Body of pancreas (tissue), 4 donors: ENCODE results near the gene KREMEN2. TPM values are rescaled to one million over a fixed set of nuclear protein-coding genes. Genes with fewer than 3 reads are reported as not detected.

Source experiments
- ATAC-seq: fragments of 150-250 bp; one replicate; pipeline ENCODE4 v1.9.1; 2016
- DNase-seq, 4 donors: peaks; one replicate each; pipeline ENCODE4 v3.0.0-alpha.2; 2019
- H3K27ac ChIP-seq, 4 donors: fragments of 200-600 bp; sonication (generic); 1 replicate in 3 of 4; 2 replicates in 1 of 4; pipeline versions ENCODE4 v1.5.1 to v1.6.1; 2016 to 2019; ENCODE audit warnings: mild to moderate bottlenecking in 1 of 4, mixed read lengths in 1 of 4, moderate library complexity in 1 of 4
- H3K27me3 ChIP-seq, 2 donors: fragments of 200-600 bp; sonication (generic); one replicate each; pipeline ENCODE4 v1.6.0; 2016; ENCODE audit warnings: mild to moderate bottlenecking in 1 of 2
- H3K36me3 ChIP-seq, 2 donors: fragments of 200-600 bp; sonication (generic); replicated peaks in 1 of 2; 2 replicates each; pipeline ENCODE4 v1.5.1; 2016; ENCODE audit warnings: low read depth in 2 of 2; ENCODE audit not compliant: insufficient read depth in 1 of 2
- H3K4me1 ChIP-seq: fragments of 200-600 bp; sonication (generic); one replicate; pipeline ENCODE4 v1.6.0; 2016
- H3K4me3 ChIP-seq, 2 donors: fragments of 200-600 bp; sonication (generic); 1 replicate in 1 of 2; 2 replicates in 1 of 2; pipeline ENCODE4 v1.5.1; 2016 to 2019
- H3K9me3 ChIP-seq, 3 donors: fragments of 200-600 bp; sonication (generic); 1 replicate in 2 of 3; 2 replicates in 1 of 3; pipeline ENCODE4 v1.5.1; 2016
- POLR2A ChIP-seq, 3 donors: fragments of 450-650 bp; IDR thresholded peaks; one replicate each; pipeline ENCODE4 v1.6.1; 2016; ENCODE audit warnings: antibody characterized with exemption in 3 of 3, mild to moderate bottlenecking in 2 of 3
- WGBS, 2 donors: methylation state at CpG; one replicate each; pipeline ENCODE4 v1.1.5; 2017; 5-methylcytosine and 5-hydroxymethylcytosine counted together
- intact Hi-C: fragments of 100-400 bp; cut with DNase I; formaldehyde crosslinking; loops from one replicate; pipeline ENCODE4 v1.15.1; 2023
- total RNA-seq, 2 donors: library from RNA; depleted of rRNA; stranded (reverse); fragments of >200 nt; gene quantifications; one replicate each; pipeline ENCODE4 v1.1.0, GENCODE V29; 2016
- TF ChIP-seq, protein P1 (sequence below), 7 experiments: fragments of 450-650 bp in 4 of 7; fragments of 200-600 bp in 3 of 7; sonication (generic) in 3 of 7; IDR thresholded peaks; one replicate each; pipeline ENCODE4 v1.5.1; 2016 to 2019; ENCODE audit warnings: antibody characterized with exemption in 7 of 7

KREMEN2 gene
- total RNA-seq, 2 donors from 2014 or later, result 6.3 TPM; not detected in 1

DNA sequence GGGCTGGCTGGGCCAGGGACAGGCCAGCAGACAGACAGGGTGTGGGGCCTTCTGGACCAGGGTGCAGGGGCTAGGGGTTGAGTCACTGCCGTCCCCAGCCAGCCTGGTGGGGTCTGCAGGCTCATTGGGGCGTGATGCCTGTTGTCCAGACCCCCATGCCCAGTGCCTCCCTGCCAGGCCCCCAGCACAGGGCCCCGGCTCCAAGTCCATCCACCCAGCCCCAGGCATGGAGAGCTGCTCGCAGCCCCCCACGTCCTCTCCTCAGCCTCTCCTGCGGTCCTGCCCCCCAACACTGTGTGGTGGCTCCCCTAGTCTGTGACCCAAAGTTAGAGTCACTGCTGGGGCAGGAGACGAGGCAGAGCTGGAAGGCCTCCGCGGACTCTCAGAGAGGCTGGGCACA lies 23.2 kb downstream of the KREMEN2 start:
- Histone ChIP-seq H3K27me3 (no peaks in the 10 kb centered on the region), H3K4me1 (peaks cover 32% of the 10 kb centered on the region), H3K36me3 (no peaks in the 10 kb centered on the region), H3K9me3 (no peaks in the 10 kb centered on the region), H3K27ac (no peak overlapping the region), H3K4me3 (no peak overlapping the region)
- intact Hi-C loops, result no loop called here
- TF ChIP-seq POLR2A (IDR thresholded peaks at IDR 0.05), result no peak
- TF ChIP-seq, protein P1, sequence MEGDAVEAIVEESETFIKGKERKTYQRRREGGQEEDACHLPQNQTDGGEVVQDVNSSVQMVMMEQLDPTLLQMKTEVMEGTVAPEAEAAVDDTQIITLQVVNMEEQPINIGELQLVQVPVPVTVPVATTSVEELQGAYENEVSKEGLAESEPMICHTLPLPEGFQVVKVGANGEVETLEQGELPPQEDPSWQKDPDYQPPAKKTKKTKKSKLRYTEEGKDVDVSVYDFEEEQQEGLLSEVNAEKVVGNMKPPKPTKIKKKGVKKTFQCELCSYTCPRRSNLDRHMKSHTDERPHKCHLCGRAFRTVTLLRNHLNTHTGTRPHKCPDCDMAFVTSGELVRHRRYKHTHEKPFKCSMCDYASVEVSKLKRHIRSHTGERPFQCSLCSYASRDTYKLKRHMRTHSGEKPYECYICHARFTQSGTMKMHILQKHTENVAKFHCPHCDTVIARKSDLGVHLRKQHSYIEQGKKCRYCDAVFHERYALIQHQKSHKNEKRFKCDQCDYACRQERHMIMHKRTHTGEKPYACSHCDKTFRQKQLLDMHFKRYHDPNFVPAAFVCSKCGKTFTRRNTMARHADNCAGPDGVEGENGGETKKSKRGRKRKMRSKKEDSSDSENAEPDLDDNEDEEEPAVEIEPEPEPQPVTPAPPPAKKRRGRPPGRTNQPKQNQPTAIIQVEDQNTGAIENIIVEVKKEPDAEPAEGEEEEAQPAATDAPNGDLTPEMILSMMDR (IDR thresholded peaks at IDR 0.05), result no peak
- 92% methylated on average over 2 of the region's 9 CpGs; no CpG with 5 or more reads in 1 of the 2 donors for WGBS, 2 donors
- ATAC-seq (no peak), DNase-seq (no peak)

- H3K4me1 ChIP-seq, result peaks cover 32% of the 10 kb centered on the region
- no peak overlapping the region for H3K27ac ChIP-seq
- H3K27me3 ChIP-seq, result no peaks in the 10 kb centered on the region
- TF ChIP-seq POLR2A (IDR thresholded peaks at IDR 0.05), result no peak
- TF ChIP-seq, protein P1 (IDR thresholded peaks at IDR 0.05), result no peak
- no peak overlapping the region for H3K4me3 ChIP-seq
- H3K9me3 ChIP-seq, result no peaks in the 10 kb centered on the region
- ATAC-seq, result no peak
- 72% methylated on average over 8 of the region's 8 CpGs; no CpG with 5 or more reads in 1 of the 2 donors for WGBS, 2 donors
- no peaks in the 10 kb centered on the region for H3K36me3 ChIP-seq
- no peak for DNase-seq
- intact Hi-C loops, result no loop called here
Observed at GRCh38 chr16:2987833-2988232, 23.8 kb downstream of the KREMEN2 start.

DNA sequence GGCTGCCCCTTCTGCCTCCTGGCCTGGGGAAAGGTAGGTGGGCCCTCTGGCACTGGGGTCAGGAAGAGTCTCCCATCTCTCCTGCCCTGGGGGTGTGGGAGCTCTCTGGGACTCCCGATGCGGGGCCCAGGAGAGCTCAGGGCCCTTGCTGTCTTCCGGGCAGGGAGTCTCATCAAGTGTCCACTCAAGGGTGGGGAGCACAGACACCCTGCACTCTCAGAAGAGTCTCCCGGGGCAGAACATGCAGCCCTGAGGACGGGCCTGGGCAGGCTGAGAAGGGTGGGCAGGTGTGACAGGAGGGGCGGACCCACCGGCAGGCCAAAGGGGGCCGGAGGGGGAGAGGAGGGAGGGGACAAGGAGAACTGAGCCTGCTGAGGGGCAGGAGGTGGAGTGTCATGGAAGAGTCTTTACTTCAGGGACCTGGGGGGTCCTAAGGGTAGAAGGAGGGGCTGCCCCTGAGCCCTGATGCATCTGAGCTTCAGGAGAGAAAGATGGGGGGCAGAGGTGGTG lies 24.6 kb downstream of the KREMEN2 start:
- intact Hi-C loops, result no loop called here
- Histone ChIP-seq H3K4me1 (peaks cover 30% of the 10 kb centered on the region), H3K27ac (no peak overlapping the region), H3K4me3 (no peak overlapping the region), H3K36me3 (no peaks in the 10 kb centered on the region), H3K27me3 (no peaks in the 10 kb centered on the region), H3K9me3 (no peaks in the 10 kb centered on the region)
- no peak for ATAC-seq
- no peak for DNase-seq
- 76 to 80% methylated on average over 6 to 7 of the region's 8 CpGs for WGBS, 2 donors
- TF ChIP-seq POLR2A (IDR thresholded peaks at IDR 0.05), result no peak
- TF ChIP-seq, protein P1 (IDR thresholded peaks at IDR 0.05), result no peak

GRCh38 chr16:2990891-2991290 lies 26.8 kb downstream of the KREMEN2 start:
- ATAC-seq (no peak), DNase-seq (no peak)
- no peaks in the 10 kb centered on the region for H3K9me3 ChIP-seq
- no peak overlapping the region for H3K4me3 ChIP-seq
- H3K36me3 ChIP-seq, result no peaks in the 10 kb centered on the region
- H3K27me3 ChIP-seq, result no peaks in the 10 kb centered on the region
- intact Hi-C loops, result no loop called here
- no peak overlapping the region for H3K27ac ChIP-seq
- WGBS, 2 donors, result 60 to 67% methylated on average over 6 to 10 of the region's 10 CpGs
- no peak for TF ChIP-seq POLR2A (IDR thresholded peaks at IDR 0.05)
- TF ChIP-seq, protein P1 (IDR thresholded peaks at IDR 0.05), result no peak
- H3K4me1 ChIP-seq, result peaks cover 10% of the 10 kb centered on the region

GRCh38 chr16:2991566-2992261 lies 27.6 kb downstream of the KREMEN2 start:
- TF ChIP-seq, protein P1 (IDR thresholded peaks at IDR 0.05), result no peak
- TF ChIP-seq POLR2A (IDR thresholded peaks at IDR 0.05), result no peak
- no peak for ATAC-seq
- H3K4me1 ChIP-seq, result peaks cover 2% of the 10 kb centered on the region
- no peaks in the 10 kb centered on the region for H3K36me3 ChIP-seq
- WGBS, 2 donors, result 83 to 91% methylated on average over 7 to 12 of the region's 12 CpGs
- no peak overlapping the region for H3K4me3 ChIP-seq
- no peak for DNase-seq
- no peaks in the 10 kb centered on the region for H3K27me3 ChIP-seq
- H3K9me3 ChIP-seq, result no peaks in the 10 kb centered on the region
- H3K27ac ChIP-seq, result no peak overlapping the region
- intact Hi-C loops, result no loop called here
